GM18505 (cell line): ENCODE measurements around the gene TTC13.

Experiments used
- ATAC-seq: cut with Tn5 transposase; IDR thresholded peaks from one replicate; pipeline ENCODE4 v1.9.1; 2021; ENCODE audit not compliant: unreplicated experiment
- POLR2A ChIP-seq: IDR thresholded peaks from 4 replicates; pipeline ENCODE4 v1.6.1; 2011; ENCODE audit warnings: borderline replicate concordance; ENCODE audit not compliant: insufficient read depth, insufficient read length; ENCODE audit errors: extremely low read depth

The TTC13 gene

GRCh38 chr1:230875370-230875769 lies 103.3 kb downstream of the TTC13 start:
- TF ChIP-seq POLR2A, result no peak
- ATAC-seq, result no peak

DNA sequence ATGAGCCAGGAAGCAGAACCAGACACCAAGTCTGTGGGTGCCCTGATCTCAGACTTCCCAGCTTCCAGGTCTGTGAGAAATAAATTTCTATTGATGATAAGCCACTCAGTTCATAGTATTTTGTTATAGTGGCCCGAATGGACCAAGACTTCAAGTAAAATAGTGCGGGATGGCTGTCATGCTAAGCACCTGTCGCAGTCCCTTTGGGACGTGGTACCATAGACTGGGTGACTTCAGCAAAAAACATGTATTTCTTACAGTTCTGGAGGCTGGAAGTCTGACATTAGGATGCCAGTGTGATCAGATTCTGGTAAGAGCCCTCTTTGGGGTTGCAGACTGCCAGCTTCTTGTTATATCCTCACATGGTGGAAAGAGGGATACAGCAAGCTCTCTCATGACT lies 107.7 kb downstream of the TTC13 start:
- TF ChIP-seq POLR2A, result no peak
- ATAC-seq, result no peak

- ATAC-seq, result no peak
- no peak for TF ChIP-seq POLR2A
Measured at GRCh38 chr1:230869500-230869899, 109.2 kb downstream of the TTC13 start.

DNA sequence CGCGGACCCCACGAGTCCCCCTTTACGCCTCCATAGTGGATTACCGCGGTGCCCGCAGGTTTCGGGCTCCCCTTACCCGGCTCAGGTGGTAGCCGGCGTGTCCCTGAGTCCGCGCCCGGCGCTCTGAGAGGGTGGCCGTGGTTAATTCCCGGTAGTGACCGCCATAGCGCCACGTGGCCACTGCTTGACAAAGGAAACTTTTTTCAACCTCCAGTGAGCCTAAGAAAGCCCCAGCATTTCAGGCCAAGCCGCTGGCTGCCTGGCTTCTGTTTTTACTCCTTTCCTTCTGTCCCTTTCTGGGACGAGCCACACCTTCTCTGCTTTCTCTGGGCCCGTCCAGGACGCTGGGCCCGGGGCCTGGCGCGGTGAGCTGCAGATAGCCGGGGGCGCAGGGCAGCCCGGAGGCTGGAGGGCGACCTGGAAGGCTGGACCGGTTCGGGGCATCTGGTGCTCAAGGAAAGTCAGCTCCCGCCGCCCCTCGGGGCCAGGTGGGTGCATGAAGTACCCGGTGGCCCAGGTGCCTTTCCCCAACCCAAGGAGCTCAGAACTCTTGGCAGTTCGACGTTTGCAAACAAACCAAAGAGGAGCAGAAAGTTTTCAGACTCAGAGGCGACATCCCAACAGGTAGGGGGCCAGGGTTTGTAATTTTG lies 109.8 kb downstream of the TTC13 start:
- no peak for TF ChIP-seq POLR2A
- ATAC-seq, result peak; percentile 14

DNA sequence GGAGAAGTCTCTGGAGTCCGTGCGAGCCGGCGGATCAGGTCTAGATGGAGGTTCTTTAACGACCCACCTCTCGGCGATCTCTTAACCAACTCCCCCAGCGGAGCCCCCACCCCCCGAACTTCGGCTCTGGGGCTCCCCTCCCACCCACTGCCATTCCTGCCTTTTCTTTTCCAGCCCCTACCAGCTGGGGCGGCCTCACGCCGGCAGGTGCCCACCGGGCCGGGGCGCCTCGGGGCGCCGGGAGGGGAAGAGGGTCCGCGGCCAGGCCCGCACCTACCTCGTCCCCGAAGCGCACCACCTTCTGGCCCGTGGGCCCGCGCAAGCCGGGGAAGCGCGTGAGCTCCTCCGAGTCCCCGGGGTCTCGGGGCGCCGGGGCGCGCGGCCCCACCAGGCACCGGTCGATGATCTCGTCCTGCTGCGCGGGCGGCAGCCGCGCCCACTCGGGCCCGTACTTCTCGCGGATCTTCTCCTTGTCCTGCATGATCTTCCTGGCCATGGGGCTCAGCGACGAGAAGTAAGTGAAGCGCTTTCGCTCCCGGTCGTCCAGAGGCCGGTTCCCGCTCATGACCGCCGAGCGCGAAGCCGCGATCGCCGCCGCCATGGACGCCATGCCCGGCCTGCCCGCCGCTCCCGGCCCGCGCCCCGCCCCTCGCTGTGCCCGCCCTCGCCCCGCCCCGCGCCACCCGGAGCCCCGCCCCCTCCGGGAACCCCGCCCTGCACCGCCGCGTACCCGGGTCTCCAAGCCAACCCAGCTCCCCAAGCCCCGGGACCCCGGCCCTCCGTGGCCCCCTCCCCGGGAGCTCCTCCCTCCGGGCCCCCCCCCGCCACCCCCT lies 110.5 kb downstream of the TTC13 start, which contains the start of gene C1orf198:
Gene C1orf198, minus strand, starts transcription at position 619 of the 833 bp plus-strand sequence. Its CDS starts 9 bp downstream, at position 610.
- TF ChIP-seq POLR2A, result no peak
- peak; percentile 86 for ATAC-seq

- no peak for TF ChIP-seq POLR2A
- ATAC-seq, result no peak
Measured at GRCh38 chr1:230867101-230867902, 111.4 kb downstream of the TTC13 start.

- no peak for TF ChIP-seq POLR2A
- ATAC-seq, result no peak
Measured at GRCh38 chr1:230866171-230867070, 112.2 kb downstream of the TTC13 start.

DNA sequence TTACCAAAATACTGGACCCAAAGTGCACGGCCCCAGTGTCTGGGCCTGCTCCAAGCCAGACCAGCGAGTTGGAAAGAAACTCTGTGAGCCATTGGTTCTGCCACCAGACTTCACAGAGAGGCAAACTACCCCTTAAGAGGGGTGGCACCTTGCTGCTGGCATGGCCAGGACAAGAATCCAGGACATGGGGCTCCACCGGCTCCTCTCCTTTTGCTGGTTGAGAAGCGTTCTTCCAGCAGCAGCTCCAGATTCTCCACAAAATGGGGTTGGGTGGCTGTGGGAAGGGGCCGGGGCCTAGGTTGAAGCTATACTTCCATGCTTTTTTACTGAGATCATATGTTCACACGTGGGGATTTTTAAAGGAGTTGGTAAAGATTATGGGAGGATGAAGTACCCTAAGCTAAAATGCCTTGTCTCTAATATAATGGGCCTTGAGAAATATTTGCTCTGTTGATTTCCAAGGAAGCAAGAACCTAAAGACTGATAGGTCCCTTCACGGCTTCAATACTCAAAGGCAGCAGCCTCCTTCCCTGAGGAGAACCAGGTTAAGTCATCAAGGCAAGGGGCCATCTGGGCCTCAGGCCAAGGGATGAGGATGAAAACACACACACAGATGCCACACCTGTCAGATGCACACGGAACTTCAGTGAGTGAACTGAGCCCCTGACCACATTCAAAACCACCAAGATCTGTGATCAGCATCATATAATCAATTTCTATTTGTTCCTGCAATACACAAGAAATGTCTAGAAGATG lies 113.4 kb downstream of the TTC13 start:
- no peak for TF ChIP-seq POLR2A
- ATAC-seq, result no peak

- TF ChIP-seq POLR2A, result no peak
- ATAC-seq, result no peak
Measured at GRCh38 chr1:230864441-230864840, 114.2 kb downstream of the TTC13 start.

- no peak for TF ChIP-seq POLR2A
- no peak for ATAC-seq
Measured at GRCh38 chr1:230863449-230863848, 115.2 kb downstream of the TTC13 start.

GRCh38 chr1:230861970-230862595 lies 116.6 kb downstream of the TTC13 start:
- ATAC-seq, result no peak
- no peak for TF ChIP-seq POLR2A

DNA sequence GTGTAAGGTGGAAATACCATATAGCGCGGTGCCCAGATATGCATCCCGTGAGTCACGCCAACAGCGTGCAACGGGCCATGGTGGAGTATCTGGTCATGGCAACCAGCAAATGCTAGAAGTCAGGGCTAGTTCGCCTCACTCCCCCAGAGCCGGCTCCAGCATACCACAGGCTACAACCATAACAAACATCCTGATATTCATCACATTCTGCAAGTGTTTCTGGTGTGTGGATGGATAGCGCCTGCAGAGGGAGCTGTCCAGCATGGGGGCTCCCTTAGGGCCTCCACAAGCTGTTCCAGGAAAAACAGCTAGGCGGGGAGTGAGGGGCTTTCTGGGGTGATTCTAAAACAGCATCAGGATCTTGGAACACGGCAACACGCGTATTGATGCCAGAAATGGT lies 117.2 kb downstream of the TTC13 start:
- TF ChIP-seq POLR2A, result no peak
- no peak for ATAC-seq
